Measurements from ENCODE around the gene LALBA.

The LALBA gene

GRCh38 chr12:48569946-48570345 is at the start of gene LALBA:
Gene LALBA (minus strand): TSS chr12:48570046. CDS start chr12:48570020, 26 bp downstream.
- DNase-seq (ENCODE audit: low read depth) = no peak
- TF ChIP-seq, protein P1, sequence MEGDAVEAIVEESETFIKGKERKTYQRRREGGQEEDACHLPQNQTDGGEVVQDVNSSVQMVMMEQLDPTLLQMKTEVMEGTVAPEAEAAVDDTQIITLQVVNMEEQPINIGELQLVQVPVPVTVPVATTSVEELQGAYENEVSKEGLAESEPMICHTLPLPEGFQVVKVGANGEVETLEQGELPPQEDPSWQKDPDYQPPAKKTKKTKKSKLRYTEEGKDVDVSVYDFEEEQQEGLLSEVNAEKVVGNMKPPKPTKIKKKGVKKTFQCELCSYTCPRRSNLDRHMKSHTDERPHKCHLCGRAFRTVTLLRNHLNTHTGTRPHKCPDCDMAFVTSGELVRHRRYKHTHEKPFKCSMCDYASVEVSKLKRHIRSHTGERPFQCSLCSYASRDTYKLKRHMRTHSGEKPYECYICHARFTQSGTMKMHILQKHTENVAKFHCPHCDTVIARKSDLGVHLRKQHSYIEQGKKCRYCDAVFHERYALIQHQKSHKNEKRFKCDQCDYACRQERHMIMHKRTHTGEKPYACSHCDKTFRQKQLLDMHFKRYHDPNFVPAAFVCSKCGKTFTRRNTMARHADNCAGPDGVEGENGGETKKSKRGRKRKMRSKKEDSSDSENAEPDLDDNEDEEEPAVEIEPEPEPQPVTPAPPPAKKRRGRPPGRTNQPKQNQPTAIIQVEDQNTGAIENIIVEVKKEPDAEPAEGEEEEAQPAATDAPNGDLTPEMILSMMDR (IDR thresholded peaks at IDR 0.05; ENCODE audit: insufficient read depth, low read depth, low read length, missing control alignments) = no peak
- no peak within 1 kb of the TSS for H3K4me3 ChIP-seq (ENCODE audit: low read length)

- TF ChIP-seq, protein P1 (IDR thresholded peaks at IDR 0.05; ENCODE audit: insufficient read depth, low read depth, low read length, missing control alignments) = peak; percentile 100
- DNase-seq (ENCODE audit: low read depth) = peak; percentile 81
- H3K4me3 ChIP-seq (ENCODE audit: low read length) = no peak overlapping the region
Observed at GRCh38 chr12:48618541-48618940, 48.7 kb upstream of the LALBA start.

DNA sequence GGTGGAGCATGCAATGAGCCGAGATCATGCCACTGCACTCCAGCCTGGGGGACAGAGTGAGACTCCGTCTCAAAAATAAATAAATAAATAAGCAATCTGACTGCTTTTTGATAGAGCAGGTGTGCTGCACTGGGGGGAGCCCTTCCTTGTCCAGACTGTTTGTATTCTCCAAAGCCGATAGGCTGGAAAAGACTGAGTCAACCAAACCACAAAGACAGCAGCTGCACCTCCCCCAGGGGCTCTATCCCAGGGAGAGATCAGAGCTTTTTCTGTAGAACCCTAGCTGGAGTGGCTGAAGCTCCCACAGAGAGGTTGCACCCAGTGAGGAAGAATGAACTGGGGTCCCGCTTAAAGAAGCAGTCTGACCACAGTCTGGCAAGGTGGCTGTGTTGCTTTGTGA is 45.8 kb upstream of the LALBA start:
- no peak for DNase-seq (ENCODE audit: low read depth)
- no peak overlapping the region for H3K4me3 ChIP-seq (ENCODE audit: low read length)
- TF ChIP-seq, protein P1 (IDR thresholded peaks at IDR 0.05; ENCODE audit: insufficient read depth, low read depth, low read length, missing control alignments) = no peak

DNA sequence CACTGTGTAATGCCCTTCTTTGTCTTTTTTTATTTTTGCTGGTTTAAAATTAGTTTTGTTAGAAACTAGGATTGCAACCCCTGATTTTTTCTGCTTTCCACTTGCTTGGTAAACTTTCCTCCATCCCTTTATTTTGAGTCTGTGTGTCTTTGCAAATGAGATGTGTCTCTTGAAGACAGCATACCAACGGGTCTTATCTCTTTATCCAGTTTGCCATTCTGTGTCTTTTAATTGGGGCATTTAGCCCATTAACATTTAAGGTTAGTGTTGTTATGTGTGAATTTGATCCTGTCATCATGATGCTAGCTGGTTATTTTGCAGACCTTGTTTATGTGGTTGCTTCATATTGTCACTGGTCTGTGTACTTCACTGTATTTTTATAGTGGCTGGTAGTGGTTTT is 43.5 kb upstream of the LALBA start:
- no peak for DNase-seq (ENCODE audit: low read depth)
- TF ChIP-seq, protein P1 (IDR thresholded peaks at IDR 0.05; ENCODE audit: insufficient read depth, low read depth, low read length, missing control alignments) = no peak
- H3K4me3 ChIP-seq (ENCODE audit: low read length) = no peak overlapping the region

- H3K4me3 ChIP-seq (ENCODE audit: low read length) = no peak overlapping the region
- DNase-seq (ENCODE audit: low read depth) = peak; percentile 70
- TF ChIP-seq, protein P1 (IDR thresholded peaks at IDR 0.05; ENCODE audit: insufficient read depth, low read depth, low read length, missing control alignments) = no peak
Observed at GRCh38 chr12:48602192-48602989, 32.5 kb upstream of the LALBA start.

- TF ChIP-seq, protein P1 (IDR thresholded peaks at IDR 0.05; ENCODE audit: insufficient read depth, low read depth, low read length, missing control alignments) = no peak
- DNase-seq (ENCODE audit: low read depth) = peak; percentile 55
- H3K4me3 ChIP-seq (ENCODE audit: low read length) = no peak overlapping the region
Observed at GRCh38 chr12:48601013-48601756, 31.3 kb upstream of the LALBA start.
